NCI-H2171 (cell line): Measurements from ENCODE around the gene CLIP2.
A peak's percentile ranks its signal among the peaks of the same experiment; 100 is the strongest.
"Not testable (repeated sequence)": the region's sequence is repeated elsewhere in the genome, so short reads cannot be mapped to it uniquely, and the experiment has no call there.

ENCODE experiments used
- DNase-seq: peaks from one replicate; lab custom pipeline; 2025; lab: John Stamatoyannopoulos, UW

The CLIP2 gene

DNA sequence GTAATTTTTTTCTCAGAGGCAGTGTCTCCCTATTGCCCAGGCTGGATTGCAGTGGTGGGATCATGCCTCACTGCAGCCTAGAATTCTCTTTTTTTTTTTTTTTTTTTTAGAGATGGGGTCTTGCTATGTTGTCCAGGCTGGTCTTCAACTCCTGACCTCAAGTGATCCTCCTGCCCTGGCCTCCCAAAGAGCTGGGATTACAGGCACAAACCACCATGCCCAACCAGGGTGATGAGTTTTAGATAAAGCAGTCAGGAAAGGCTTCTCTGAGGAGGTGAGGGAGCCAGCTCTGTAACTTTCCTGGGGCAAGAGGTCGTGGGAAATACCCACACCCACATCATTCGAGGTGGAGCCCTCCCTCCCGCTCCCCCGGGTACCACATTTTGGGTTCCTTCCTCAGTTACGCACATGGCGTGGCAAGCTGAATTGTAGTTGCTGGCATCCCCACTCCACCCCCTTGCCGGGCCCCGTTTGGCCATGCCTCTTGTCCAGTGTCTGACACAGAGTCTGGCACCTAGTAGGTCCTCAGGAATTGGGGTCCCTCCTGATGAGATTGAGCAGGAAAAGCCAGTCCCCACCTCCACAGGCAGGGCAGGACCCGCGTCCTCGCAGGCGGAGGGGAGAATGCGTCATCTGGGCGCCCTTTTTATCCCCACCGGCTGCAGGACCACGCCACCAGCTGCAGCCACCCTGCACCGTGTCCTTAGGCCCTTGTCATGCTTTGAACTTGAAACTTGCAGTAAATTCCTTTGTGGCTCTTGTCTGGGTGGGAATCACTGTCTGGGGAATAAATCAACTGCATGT lies 43.4 kb downstream of the CLIP2 start:
- no peak for DNase-seq

DNA sequence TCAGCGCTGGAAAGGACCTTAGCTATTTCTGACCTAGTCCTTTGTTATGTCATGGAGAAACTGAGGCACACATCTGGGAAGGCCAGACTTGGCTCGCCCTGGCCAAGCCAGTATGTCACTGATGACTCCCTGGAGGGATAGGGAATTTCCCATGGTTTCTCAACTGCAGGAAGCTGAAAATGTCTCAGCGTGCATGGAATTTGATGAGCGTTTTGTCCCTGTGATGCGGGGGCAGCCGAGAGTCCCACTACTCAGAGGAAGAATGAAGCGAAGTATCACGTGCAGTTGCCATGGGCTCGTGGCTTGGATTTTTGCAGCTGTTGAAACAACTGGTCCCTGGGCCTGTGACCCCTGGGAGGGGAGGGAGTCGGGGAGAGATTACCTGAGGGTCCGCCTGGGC lies 44.8 kb downstream of the CLIP2 start:
- DNase-seq, result no peak

DNA sequence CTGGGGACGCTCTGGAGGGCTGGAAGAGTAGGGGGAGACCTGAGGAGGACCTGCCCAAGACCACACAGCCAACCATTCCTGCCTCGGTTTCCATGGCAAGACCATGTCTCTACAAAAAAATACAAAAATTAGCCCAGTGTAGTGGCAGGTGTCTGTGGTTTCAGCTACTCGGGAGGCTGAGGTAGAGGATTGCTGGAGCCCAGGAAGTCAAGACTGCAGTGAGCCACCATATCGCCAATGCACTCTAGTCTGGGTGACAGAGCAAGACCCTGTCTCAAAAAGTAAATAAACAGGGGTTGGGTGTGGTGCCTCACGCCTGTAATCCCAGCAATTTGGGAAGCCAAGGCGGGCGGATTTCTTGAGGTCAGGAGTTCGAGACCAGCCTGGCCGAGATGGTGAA lies 48.7 kb downstream of the CLIP2 start:
- DNase-seq, result no peak

DNA sequence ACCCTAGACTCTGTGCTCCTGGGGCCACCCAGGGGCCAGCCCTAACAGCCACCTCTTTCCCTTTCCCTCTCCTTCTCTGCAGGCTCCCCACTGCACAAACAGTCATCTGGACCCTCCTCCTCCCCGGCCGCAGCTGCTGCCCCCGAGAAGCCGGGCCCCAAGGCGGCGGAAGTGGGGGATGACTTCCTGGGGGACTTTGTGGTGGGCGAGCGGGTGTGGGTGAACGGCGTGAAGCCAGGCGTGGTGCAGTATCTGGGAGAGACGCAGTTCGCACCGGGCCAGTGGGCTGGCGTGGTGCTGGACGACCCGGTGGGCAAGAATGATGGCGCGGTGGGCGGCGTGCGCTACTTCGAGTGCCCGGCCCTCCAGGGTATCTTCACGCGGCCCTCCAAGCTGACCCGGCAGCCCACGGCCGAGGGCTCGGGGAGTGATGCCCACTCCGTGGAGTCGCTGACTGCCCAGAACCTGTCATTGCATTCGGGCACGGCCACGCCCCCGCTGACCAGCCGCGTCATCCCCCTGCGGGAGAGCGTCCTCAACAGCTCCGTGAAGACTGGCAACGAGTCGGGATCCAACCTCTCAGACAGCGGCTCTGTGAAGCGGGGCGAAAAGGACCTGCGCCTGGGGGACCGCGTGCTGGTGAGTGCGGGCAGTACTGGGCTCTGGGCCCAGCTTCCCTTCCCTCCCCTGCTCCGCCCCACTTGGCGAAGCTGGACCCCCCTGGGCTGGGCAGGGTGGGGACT lies 49.3 kb downstream of the CLIP2 start:
- DNase-seq, result no peak

DNA sequence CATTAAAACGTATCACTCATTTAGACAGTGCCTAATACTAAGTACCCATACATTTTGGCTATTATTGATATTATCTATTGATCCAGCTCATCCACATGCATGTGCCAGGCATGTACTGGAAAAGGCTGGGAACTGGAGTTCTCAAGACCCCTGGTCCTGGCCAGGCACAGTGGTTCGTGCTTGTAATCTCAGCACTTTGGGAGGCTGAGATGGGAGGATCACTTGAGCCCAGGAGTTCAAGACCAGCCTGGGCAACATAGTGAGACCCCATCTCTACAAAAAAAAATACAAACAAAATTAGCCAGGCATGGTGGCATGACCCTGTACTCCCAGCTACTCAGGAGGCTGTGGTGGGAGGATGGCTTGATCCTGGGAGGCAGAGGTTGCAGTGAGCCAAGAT lies 50.4 kb downstream of the CLIP2 start:
- DNase-seq, result not testable (repeated sequence)

DNA sequence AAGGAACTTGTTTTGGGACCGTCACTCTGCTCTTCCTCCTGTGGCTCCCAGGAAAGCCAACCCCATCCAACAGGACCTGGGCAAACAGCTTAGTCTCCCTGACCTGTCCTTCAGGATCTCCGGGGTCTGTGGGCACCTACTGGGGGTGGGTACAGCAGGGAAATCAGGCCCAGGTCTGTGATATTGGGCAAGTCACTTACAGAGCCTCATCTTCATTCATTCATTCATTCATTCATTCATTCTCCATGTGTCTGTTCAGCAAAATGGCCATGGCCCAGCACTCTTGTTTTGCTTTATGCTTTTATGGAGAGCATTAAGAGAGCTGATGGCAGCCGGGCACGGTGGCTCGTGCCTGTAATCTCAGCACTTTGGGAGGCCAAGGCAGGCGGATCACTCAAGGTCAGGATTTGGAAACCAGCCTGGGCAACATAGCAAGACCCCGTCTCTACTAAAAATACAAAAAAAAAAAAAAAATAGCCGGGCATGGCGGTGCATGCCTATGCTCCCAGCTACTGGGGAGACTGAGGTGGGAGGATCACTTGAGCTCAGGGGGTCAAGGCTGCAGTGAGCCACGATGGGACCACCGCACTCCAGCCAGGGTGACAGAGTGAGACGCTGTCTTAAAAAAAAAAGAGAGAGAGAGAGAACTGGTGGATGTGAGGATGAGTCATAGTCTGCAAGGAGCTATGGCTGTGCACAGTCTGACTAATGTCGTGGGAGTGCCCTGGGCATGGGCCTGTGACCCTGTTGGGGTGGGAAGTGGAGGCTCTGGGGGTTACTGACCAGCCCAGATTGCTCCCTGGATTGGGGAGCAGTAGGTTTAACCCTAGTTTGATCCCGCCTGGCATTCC lies 54.3 kb downstream of the CLIP2 start:
- DNase-seq, result no peak

DNA sequence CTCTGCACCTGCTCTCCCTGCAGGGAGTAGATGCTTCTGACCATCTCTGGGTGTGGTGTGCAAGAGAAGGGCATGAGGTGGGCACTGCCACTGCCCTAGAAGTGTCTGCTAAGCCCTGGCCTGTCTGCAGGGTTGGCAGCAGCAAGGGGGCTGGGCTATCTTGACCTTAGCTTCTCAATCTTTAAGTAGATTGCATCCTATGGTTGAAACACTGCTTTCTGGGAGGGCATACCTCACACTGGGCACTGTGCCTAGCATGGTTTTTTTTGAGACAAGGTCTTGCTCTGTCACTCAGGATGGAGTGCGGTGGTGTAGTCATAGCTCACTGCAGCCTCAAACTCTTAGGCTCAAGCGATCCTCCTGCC lies 54.9 kb downstream of the CLIP2 start:
- no peak for DNase-seq

DNA sequence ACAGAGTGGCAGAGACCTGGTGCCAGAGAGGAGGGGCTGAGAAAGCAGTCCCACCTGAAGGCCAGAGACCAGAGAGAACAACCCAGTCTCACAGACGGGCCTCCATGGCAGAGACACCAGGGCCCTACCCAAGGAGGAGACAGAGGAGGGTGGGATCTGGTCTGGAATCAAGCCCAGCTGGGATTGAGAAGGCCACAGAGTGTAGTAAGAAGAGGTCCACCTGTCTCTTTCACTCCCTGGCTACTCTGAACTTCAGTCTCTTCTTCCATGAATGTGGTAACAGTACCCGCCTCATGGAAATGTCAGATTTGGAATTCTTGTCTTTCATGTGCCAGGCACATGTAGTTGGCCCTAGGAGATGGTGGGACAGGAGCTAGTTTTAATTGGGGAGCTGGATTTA lies 55.6 kb downstream of the CLIP2 start:
- DNase-seq, result no peak

DNA sequence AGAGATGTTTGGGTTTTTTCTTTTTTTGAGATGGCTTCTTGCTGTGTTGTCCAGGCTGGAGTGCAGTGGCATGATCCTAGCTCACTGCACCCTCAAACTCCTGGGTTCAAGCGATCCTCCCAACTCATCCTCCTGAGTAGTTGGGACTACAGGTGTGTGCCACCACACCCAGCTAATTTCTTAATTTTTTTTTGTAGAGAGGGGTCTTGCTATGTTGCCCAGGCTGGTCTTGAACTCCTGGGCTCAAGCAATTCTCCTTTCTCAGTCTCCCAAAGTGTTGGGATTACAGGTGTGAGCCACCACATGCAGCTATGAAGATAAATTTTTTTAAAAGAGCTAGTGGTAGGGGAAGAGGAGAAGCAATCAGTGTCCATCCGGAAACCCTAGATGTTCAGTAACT lies 56.8 kb downstream of the CLIP2 start:
- no peak for DNase-seq

DNA sequence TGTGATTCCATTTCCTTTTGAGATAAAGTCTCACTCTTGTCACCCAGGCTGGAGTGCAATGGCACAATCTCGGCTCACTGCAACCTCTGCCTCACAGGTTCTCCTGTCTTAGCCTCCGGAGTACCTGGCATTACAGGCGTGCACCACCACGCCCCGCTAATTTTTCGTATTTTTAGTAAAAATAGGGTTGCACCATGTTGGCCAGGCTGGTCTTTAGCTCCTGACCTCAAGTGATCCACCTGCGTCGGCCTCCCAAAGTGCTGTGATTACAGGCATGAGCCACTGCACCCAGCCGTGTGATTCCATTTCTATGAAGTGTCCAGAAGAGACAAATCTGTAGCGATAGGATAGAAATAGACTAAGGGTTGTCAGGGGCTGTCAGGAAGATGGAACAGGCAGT lies 60.4 kb downstream of the CLIP2 start:
- no peak for DNase-seq

DNA sequence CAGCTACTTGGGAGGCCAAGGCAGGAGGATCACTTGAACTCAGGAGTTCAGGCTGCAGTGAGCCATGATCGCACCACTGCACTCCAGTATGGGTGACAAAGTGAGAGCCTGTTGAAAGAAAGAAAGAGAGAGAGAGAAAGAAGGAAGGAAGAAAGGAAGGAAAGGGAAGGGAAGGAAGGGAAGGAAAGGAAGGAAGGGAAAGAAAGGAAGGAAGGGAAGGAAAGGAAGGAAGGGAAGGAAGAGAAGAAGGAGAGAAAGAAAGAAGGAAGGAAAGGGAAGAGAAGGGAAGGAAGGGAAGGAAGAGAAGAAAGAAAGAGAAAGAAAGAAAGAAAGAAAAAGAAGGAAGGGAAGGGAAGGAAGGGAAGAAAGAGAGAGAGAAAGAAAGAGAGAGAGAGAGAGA lies 61.5 kb downstream of the CLIP2 start:
- DNase-seq, result no peak

DNA sequence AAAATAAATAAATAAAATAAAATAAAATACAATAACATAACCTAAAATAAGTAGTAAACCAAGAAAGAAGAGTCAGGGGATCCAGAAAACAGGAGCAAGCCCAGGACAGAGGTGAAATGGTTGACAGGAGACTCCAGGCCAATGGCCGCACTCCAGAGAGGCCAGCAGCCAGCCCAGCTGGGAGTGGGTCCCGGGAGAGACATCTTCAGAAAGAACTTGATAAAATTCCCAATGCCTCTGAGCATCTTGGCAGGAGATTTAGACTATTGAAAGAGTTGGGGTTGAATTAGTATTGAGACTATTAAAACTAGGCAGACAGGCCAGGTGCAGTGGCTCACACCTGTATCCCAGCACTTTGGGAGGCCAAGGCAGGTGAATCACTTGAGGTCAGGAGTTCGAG lies 62.6 kb downstream of the CLIP2 start:
- no peak for DNase-seq

DNA sequence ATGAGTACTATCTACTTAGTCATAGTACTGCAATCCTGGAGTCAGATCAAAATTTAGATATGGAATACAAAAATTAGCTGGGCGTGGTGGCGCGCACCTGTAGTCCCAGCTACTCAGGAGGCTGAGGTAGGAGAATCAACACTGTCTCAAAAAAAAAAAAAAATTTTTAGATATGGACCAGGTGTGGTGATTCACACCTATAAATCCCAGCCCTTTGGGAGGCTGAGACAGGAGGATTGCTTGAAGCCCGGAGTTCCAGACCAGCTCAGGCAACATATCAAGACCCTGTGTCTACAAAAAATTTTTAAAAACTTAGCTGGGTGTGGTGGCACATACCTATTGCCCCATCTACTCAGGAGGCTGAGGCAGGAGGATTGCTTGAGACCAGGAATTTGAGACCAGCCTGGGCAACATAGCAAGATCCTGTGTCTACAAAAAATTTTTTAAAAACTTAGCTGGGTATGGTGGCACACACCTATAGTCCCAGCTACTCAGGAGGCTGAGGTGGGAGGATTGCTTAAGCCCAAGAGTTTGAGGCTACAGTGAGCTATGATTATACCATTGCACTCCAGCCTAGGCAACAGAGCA lies 63.4 kb downstream of the CLIP2 start:
- DNase-seq, result not testable (repeated sequence)

DNA sequence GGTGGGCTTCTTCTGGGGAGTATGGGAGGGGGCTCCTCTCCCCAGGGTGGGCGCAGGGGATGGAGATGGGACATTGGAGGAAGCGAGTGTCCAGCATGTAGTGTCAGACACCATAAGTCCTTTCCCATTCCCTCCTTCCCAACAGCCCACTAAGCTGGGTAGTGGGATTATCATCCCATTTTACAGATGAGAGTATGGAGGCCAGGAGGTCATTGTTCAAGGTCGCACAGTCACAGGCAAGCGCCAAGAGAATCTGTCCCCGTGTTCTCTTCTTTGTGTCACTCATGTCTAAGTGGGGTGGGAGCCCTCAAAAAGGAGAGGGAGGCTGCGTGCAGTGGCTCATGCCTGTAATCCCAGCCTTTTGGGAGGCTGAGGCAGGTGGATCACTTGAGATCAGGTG lies 64.8 kb downstream of the CLIP2 start:
- no peak for DNase-seq

DNA sequence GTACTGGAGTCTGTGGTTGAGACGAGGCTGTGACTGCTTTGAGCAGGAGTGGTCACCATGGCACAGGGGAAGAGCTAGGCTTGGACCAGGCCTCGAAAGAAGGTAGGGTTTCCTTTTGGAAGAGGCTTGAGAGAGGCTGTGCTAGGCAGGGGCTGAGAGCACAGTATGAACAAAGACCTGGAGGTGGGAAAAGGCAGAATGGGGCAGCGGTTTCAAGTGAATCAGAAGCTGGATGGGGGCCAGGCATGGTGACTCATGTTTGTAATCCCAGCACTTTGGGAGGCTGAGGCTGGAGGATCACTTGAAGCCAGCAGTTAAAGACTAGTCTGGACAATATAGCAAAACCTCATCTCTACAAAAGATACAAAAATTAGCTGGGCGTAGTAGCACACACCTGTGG lies 65.9 kb downstream of the CLIP2 start:
- no peak for DNase-seq

DNA sequence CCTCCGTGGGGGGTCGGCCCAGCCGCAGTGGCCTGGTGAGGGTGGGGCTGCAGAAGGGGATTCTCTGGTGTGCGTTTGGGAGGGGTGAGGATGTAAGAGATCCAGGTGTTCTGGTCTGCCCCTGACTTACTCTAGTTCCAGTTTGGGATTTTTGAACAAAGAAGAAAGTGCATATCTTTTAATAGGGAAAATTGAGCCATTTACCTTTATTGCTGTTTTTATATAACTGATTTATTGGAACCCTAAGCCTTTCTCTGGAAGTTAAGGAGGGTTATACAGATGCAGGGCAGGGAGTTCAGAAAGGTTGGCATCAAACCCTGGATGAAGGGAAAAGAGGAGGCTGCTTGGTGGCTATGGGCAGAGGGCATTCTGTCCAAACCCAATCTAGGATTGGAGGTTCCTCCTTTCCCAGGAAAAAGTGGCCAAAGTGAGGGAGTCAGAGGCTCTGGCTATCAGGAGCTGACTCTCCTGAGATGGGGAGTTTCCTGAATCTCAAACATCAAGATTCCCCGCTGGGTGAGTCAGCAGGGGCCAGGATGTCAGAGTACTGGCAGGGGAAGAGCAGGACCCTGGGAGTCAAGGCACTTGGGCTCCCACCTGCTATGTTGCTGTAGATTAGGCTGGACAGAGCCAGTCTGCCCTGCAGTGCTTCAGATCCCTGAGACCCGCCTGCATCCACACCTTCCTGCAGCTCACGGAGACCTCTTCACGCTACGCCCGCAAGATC lies 67.5 kb downstream of the CLIP2 start:
- no peak for DNase-seq

DNA sequence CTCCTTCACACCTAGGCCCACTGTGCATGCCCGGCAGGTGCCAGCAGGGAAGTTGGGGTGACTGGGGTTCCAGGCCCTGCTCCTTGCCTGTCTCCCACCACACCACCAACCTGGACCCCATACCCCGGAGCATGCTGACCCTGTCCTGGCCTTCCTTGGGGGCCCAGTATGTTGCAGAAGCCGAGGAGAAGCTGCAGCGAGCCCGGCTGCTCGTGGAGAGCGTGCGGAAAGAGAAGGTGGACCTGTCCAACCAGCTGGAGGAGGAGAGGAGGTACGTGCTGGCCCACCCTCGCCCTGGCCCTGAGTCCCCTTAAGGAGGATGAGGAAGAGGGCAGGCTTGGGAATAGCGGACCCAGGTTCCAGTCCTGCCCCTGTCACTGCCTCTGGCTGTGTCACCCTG lies 70.8 kb downstream of the CLIP2 start:
- DNase-seq, result no peak

DNA sequence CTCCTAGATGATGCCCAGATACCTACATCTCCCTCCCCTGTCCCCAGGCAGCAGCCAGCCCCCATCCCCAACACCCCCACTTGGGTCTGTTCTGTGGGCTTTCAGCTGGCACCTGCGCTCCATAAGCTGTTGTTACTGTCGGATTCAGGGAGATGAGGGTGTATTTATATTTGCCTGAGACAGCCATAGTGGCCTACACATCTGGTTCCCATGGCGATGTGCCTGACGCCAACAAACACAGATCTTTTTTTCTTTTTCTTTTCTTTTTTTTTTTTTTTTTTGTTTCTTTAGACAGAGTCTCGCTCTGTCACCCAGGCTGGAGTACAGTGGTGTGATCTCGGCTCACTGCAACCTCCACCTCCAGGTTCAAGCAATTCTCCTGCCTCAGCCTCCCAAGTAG lies 73.1 kb downstream of the CLIP2 start:
- DNase-seq, result no peak

DNA sequence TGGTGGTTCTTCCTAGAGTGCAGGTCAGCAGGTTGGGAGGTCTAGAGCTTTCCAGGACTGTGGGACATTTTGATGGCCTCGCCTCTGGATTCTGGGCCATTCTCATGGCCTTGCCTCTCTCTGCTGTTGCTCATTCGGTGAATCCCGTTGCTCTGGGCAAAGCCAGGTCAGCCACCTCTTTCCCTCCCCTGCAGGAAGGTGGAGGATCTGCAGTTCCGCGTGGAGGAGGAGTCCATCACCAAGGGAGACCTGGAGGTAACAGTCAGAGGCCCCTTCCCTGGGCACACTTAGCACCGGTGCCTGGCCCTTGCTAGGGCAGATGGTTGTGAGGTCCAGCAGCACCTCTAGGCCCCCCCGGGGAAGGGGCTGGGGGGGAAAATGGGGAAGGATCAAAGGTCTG lies 74.9 kb downstream of the CLIP2 start:
- DNase-seq, result no peak

DNA sequence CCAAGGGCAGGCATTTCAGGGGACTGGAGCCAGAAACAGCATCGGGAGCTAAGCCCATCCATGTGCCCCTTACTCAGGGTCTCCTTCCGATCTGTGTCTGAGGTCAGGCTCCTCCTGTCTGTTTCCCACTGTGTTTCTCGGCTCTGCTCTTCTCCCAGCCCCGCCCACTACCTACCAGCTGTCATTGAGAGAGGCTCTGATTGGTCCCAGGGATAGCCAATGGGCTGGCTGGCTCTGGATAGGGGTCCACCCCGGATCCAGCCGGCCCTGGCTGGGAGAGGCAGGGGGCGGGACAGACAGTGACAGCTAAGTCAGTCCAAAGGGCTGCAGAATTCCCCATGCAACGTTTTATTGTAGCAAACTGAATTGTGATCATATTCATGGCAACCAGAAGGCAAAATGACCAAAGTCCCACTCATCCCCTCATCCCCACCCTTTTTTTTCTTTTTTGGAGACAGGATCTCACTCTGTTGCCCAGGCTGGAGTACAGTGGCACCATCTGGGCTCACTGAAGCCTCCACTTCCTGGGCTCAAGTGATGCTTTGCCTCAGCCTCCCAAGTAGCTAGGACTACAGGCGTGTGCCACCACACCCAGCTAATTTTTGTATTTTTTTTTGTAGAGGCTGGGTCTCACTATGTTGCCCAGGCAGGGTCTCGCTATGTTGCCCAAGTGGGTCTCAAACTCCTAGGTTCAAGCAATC lies 76.3 kb downstream of the CLIP2 start:
- peak; percentile 71 for DNase-seq
